PC-3 (cell line): ENCODE results near the gene PLEKHA5. TPM values are rescaled to one million over a fixed set of nuclear protein-coding genes. Genes with fewer than 3 reads are reported as not detected.
A peak's percentile ranks its signal among the peaks of the same experiment; 100 is the strongest.

ENCODE experiments used
- ATAC-seq: fragments of 200-7000 bp; cut with Tn5 transposase; 2 replicates; pipeline ENCODE4 v1.9.1; 2020; ENCODE audit warnings: mild to moderate bottlenecking, moderate library complexity
- BruUV-seq: library from RNA; stranded (reverse); fragments of 400-500 nt; replicated peaks from 2 replicates; lab custom pipeline; 2021; lab: Mats Ljungman, UMichigan
- CTCF ChIA-PET: fragments of 300-600 bp; sonication (Branson Sonifier 250); formaldehyde crosslinking; loops from one replicate; lab custom pipeline; 2022; ENCODE audit warnings: antibody characterized with exemption; lab: Charles Lee
- POLR2A ChIA-PET: fragments of 300-600 bp; sonication (Branson Sonifier 250); formaldehyde crosslinking; loops from one replicate; lab custom pipeline; 2022; ENCODE audit warnings: antibody characterized with exemption; ENCODE audit not compliant: unreplicated experiment; lab: Charles Lee
- DNase-seq: peaks from one replicate; pipeline ENCODE4 v3.0.0-alpha.2; 2015
- H2AFZ ChIP-seq: fragments of 300-600 bp; sonication (generic); 2 replicates; pipeline ENCODE4 v1.6.0; 2016; ENCODE audit warnings: antibody characterized with exemption, low read length
- H3F3A ChIP-seq: fragments of 300-600 bp; sonication (generic); one replicate; pipeline ENCODE4 v1.6.0; 2017; ENCODE audit warnings: antibody characterized with exemption, low read length, control low read depth, mild to moderate bottlenecking; ENCODE audit not compliant: unreplicated experiment
- H3K27ac ChIP-seq: fragments of 300-600 bp; sonication (generic); 2 replicates; pipeline ENCODE4 v1.5.1; 2016; ENCODE audit warnings: mild to moderate bottlenecking, low read length
- H3K27me3 ChIP-seq: fragments of 300-600 bp; sonication (generic); 2 replicates; pipeline ENCODE4 v1.6.1; 2016; ENCODE audit warnings: low read length, mixed read lengths
- H3K36me3 ChIP-seq: fragments of 300-600 bp; sonication (generic); 2 replicates; pipeline ENCODE4 v1.6.1; 2016; ENCODE audit warnings: low read depth, mixed run types, low read length, mixed read lengths
- H3K4me1 ChIP-seq: fragments of 300-600 bp; sonication (generic); 2 replicates; pipeline ENCODE4 v1.5.1; 2016; ENCODE audit warnings: low read length; ENCODE audit not compliant: insufficient read depth
- H3K4me2 ChIP-seq: fragments of 300-600 bp; sonication (generic); 2 replicates; pipeline ENCODE4 v1.6.0; 2016; ENCODE audit warnings: low read length
- H3K4me3 ChIP-seq: fragments of 300-600 bp; sonication (generic); 2 replicates; pipeline ENCODE4 v1.5.1; 2016; ENCODE audit warnings: mild to moderate bottlenecking, low read length, mixed read lengths
- H3K79me2 ChIP-seq: fragments of 300-600 bp; sonication (generic); 2 replicates; pipeline ENCODE4 v1.6.1; 2017; ENCODE audit warnings: low read length, mixed read lengths
- H3K9ac ChIP-seq: fragments of 300-600 bp; sonication (generic); 2 replicates; pipeline ENCODE4 v1.6.0; 2016; ENCODE audit warnings: mild to moderate bottlenecking, low read length
- H3K9me2 ChIP-seq: fragments of 300-600 bp; sonication (generic); replicated peaks from 2 replicates; pipeline ENCODE4 v1.6.1; 2016; ENCODE audit warnings: mixed run types, low read length, mixed read lengths
- H3K9me3 ChIP-seq: fragments of 300-600 bp; sonication (generic); 2 replicates; pipeline ENCODE4 v1.6.1; 2016; ENCODE audit warnings: low read length, mixed read lengths
- H4K20me1 ChIP-seq: fragments of 300-600 bp; sonication (generic); 2 replicates; pipeline ENCODE4 v1.6.1; 2016; ENCODE audit warnings: low read length, mixed read lengths
- CTCF ChIP-seq: fragments of 300-600 bp; sonication (generic); conservative IDR thresholded peaks from 2 replicates; pipeline ENCODE4 v1.5.1; 2017; ENCODE audit warnings: antibody characterized with exemption, low read depth, mild to moderate bottlenecking, low read length
- EZH2 ChIP-seq: fragments of 300-600 bp; sonication (generic); IDR thresholded peaks from one replicate; pipeline ENCODE4 v1.6.1; 2017; ENCODE audit warnings: antibody characterized with exemption, mild to moderate bottlenecking, low read length; ENCODE audit not compliant: unreplicated experiment
- EZH2phosphoT487 ChIP-seq: fragments of 300-600 bp; sonication (generic); IDR thresholded peaks from 2 replicates; pipeline ENCODE4 v1.6.1; 2018; ENCODE audit warnings: mild to moderate bottlenecking, antibody characterized with exemption, low read length, borderline replicate concordance
- intact Hi-C: fragments of 100-400 bp; cut with micrococcal nuclease; formaldehyde crosslinking; loops from 2 replicates; pipeline ENCODE4 v1.9.0; 2023
- total RNA-seq: library from RNA; depleted of rRNA; stranded (reverse); fragments of >200 nt; gene quantifications from 2 replicates; pipeline ENCODE4 v1.2.3, GENCODE V29; 2014

PLEKHA5 gene
- total RNA-seq, 1 experiment from 2014 or later, result 16.7 TPM

GRCh38 chr12:19190292-19191031, 60.9 kb downstream of the PLEKHA5 start:
- Histone ChIP-seq H2AFZ (no peak overlapping the region), H3K4me3 (no peak overlapping the region), H3K4me1 (peaks cover 5% of the 10 kb centered on the region), H3F3A (no peaks in the 10 kb centered on the region), H3K9me2 (no peaks in the 10 kb centered on the region), H3K9me3 (no peaks in the 10 kb centered on the region), H3K36me3 (no peaks in the 10 kb centered on the region), H3K4me2 (no peak overlapping the region), H3K79me2 (peaks cover 16% of the 10 kb centered on the region; the same call in 1 of the 2 replicates), H3K27ac (no peak overlapping the region), H3K9ac (no peak overlapping the region), H3K27me3 (no peaks in the 10 kb centered on the region), H4K20me1 (no peaks in the 10 kb centered on the region)
- no peak for ATAC-seq
- intact Hi-C loops, result loop anchor here (2.0 to 10.0 kb wide), 2 partner anchors 66 to 756 kb away; no protein-coding TSS in a partner anchor
- no peak for TF ChIP-seq EZH2
- ChIA-PET POLR2A (no interaction called here), CTCF (no interaction called here)
- no TSS peak for BruUV-seq
- DNase-seq, result peak; percentile 8

- POLR2A ChIA-PET, result no interaction called here
- ATAC-seq, result no peak
Observed at GRCh38 chr12:19191089-19191488, 61.6 kb downstream of the PLEKHA5 start.

GRCh38 chr12:19191563-19191962, 62.0 kb downstream of the PLEKHA5 start:
- TF ChIP-seq EZH2phosphoT487 (no peak), EZH2 (no peak), CTCF (no peak)
- Histone ChIP-seq H3K4me2 (no peak overlapping the region), H3K27me3 (no peaks in the 10 kb centered on the region), H3K9me3 (no peaks in the 10 kb centered on the region), H3F3A (no peaks in the 10 kb centered on the region), H3K79me2 (peaks cover 16% of the 10 kb centered on the region; the same call in 1 of the 2 replicates), H3K4me1 (peaks cover 5% of the 10 kb centered on the region), H3K9ac (no peak overlapping the region), H4K20me1 (no peaks in the 10 kb centered on the region), H3K4me3 (no peak overlapping the region), H3K27ac (no peak overlapping the region), H2AFZ (no peak overlapping the region), H3K9me2 (no peaks in the 10 kb centered on the region), H3K36me3 (no peaks in the 10 kb centered on the region)
- ChIA-PET POLR2A (no interaction called here), CTCF (no interaction called here)
- intact Hi-C loops, result loop anchor here (2.0 to 10.0 kb wide), 2 partner anchors 65 to 757 kb away; no protein-coding TSS in a partner anchor
- DNase-seq, result no peak
- BruUV-seq, result no TSS peak
- ATAC-seq, result no peak

More at GRCh38 chr12:19191089-19191488, 61.6 kb downstream of the PLEKHA5 start:
- H3K27me3 ChIP-seq, result no peaks in the 10 kb centered on the region
- no peak overlapping the region for H3K27ac ChIP-seq
- peaks cover 16% of the 10 kb centered on the region; the same call in 1 of the 2 replicates for H3K79me2 ChIP-seq
- TF ChIP-seq EZH2 (no peak), CTCF (no peak), EZH2phosphoT487 (no peak)
- no peaks in the 10 kb centered on the region for H3K9me2 ChIP-seq
- no peak overlapping the region for H3K4me3 ChIP-seq
- no peaks in the 10 kb centered on the region for H3F3A ChIP-seq
- intact Hi-C loops, result loop anchor here (2.0 to 10.0 kb wide), 2 partner anchors 66 to 756 kb away; no protein-coding TSS in a partner anchor
- BruUV-seq, result no TSS peak
- no peak overlapping the region for H3K9ac ChIP-seq
- no peak overlapping the region for H3K4me2 ChIP-seq
- H3K9me3 ChIP-seq, result no peaks in the 10 kb centered on the region
- peaks cover 5% of the 10 kb centered on the region for H3K4me1 ChIP-seq
- H4K20me1 ChIP-seq, result no peaks in the 10 kb centered on the region
- H2AFZ ChIP-seq, result no peak overlapping the region
- CTCF ChIA-PET, result no interaction called here
- H3K36me3 ChIP-seq, result no peaks in the 10 kb centered on the region
- no peak for DNase-seq
